Smooth muscle cell (in vitro differentiated cells): Measurements from ENCODE around the gene ZNF83. TPM values are rescaled to one million over a fixed set of nuclear protein-coding genes. Genes with fewer than 3 reads are reported as not detected.

Experiments used
- DNase-seq: peaks from one replicate; lab custom pipeline; 2025; ENCODE audit not compliant: unreplicated experiment; lab: John Stamatoyannopoulos, UW
- H2AFZ ChIP-seq: fragments of 200-600 bp; sonication (generic); 2 replicates; pipeline ENCODE4 v1.6.0; 2016; ENCODE audit warnings: antibody characterized with exemption, low read depth, mild to moderate bottlenecking
- H3F3A ChIP-seq: fragments of 200-600 bp; sonication (generic); 2 replicates; pipeline ENCODE4 v1.6.0; 2017; ENCODE audit warnings: antibody characterized with exemption, low read depth
- H3K27ac ChIP-seq: fragments of 200-600 bp; sonication (generic); 2 replicates; pipeline ENCODE4 v1.5.1; 2016; ENCODE audit warnings: low read depth, mild to moderate bottlenecking
- H3K27me3 ChIP-seq: fragments of 200-600 bp; sonication (generic); 2 replicates; pipeline ENCODE4 v1.6.1; 2016; ENCODE audit warnings: low read depth, mild to moderate bottlenecking
- H3K36me3 ChIP-seq: fragments of 200-600 bp; sonication (generic); 2 replicates; pipeline ENCODE4 v1.5.1; 2016; ENCODE audit warnings: low read depth
- H3K4me1 ChIP-seq: fragments of 200-600 bp; sonication (generic); 2 replicates; pipeline ENCODE4 v1.5.1; 2016; ENCODE audit warnings: low read depth
- H3K4me2 ChIP-seq: fragments of 200-600 bp; sonication (generic); 2 replicates; pipeline ENCODE4 v1.6.0; 2016; ENCODE audit warnings: mild to moderate bottlenecking
- H3K4me3 ChIP-seq: fragments of 200-600 bp; sonication (generic); 2 replicates; pipeline ENCODE4 v1.5.1; 2016; ENCODE audit warnings: mild to moderate bottlenecking
- H3K79me2 ChIP-seq: fragments of 200-600 bp; sonication (generic); 2 replicates; pipeline ENCODE4 v1.6.0; 2016; ENCODE audit warnings: low read depth, mild to moderate bottlenecking
- H3K9ac ChIP-seq: fragments of 200-600 bp; sonication (generic); 2 replicates; pipeline ENCODE4 v1.6.0; 2016; ENCODE audit warnings: low read depth
- H3K9me3 ChIP-seq: fragments of 200-600 bp; sonication (generic); replicated peaks from 2 replicates; pipeline ENCODE4 v1.5.1; 2016; ENCODE audit warnings: low read depth
- H4K20me1 ChIP-seq: fragments of 200-600 bp; sonication (generic); 2 replicates; pipeline ENCODE4 v1.6.0; 2016; ENCODE audit warnings: low read depth
- CTCF ChIP-seq: fragments of 200-600 bp; sonication (generic); IDR thresholded peaks from 2 replicates; pipeline ENCODE4 v1.5.1; 2017; ENCODE audit warnings: borderline replicate concordance, mild to moderate bottlenecking, antibody characterized with exemption; ENCODE audit not compliant: insufficient read depth, poor library complexity, severe bottlenecking
- WGBS: methylation state at CpG from one replicate; pipeline ENCODE4 v1.1.7; 2016; ENCODE audit warnings: low lambda C conversion rate; 5-methylcytosine and 5-hydroxymethylcytosine counted together
- polyA plus RNA-seq: library from polyadenylated mRNA; unstranded; fragments of >200 nt; fragmentation: Nextera tagmentation; extraction: Ambion mirVana; gene quantifications from 2 replicates; pipeline ENCODE4 v1.2.1, GENCODE V29; 2016
- total RNA-seq: library from RNA; depleted of rRNA; stranded (reverse); fragments of >200 nt; gene quantifications from 2 replicates; pipeline ENCODE4 v1.2.3, GENCODE V29; 2014

The ZNF83 gene
- total and polyA plus RNA-seq, 2 experiments from 2014 or later, result 20.6 to 60.0 TPM

- WGBS, result 88% methylated on average over 14 of the region's 14 CpGs
- no peak overlapping the region for H2AFZ ChIP-seq
- no peak for TF ChIP-seq CTCF
- H3K27ac ChIP-seq, result no peak overlapping the region
- peaks cover 7% of the 10 kb centered on the region for H4K20me1 ChIP-seq
- H3K27me3 ChIP-seq, result no peaks in the 10 kb centered on the region
- peaks cover 20% of the 10 kb centered on the region for H3K79me2 ChIP-seq
- no peaks in the 10 kb centered on the region for H3K9me3 ChIP-seq
- H3K9ac ChIP-seq, result no peak overlapping the region
- no peak overlapping the region for H3K4me3 ChIP-seq
- peaks cover 13% of the 10 kb centered on the region for H3K36me3 ChIP-seq
- no peak for DNase-seq
- no peak overlapping the region for H3K4me2 ChIP-seq
- no peaks in the 10 kb centered on the region for H3F3A ChIP-seq
- no peaks in the 10 kb centered on the region for H3K4me1 ChIP-seq
Measured at GRCh38 chr19:52659013-52659412, 20.9 kb upstream of the ZNF83 start.

DNA sequence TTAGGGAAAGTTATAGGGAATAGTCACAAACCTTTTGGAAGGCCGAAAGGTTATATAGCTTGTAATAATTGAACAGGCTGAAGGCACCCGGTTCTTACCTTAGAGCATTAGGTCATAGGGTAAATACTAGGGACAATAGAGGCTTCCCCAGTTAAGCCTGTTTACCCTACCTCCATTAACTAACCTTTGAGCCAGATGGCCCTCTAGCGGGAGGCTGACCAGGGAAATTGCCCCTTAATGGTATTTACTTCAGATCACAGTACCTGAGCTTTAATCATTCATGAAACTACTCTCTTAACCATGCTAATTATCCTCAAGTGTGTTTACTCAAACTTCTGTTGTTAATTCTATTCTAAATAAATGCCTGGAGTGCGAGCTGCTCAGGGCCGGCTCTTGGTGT, 20.4 kb upstream of the ZNF83 start:
- peaks cover 17% of the 10 kb centered on the region for H3K36me3 ChIP-seq
- TF ChIP-seq CTCF, result no peak
- WGBS, result 94% methylated on average over 5 of the region's 5 CpGs
- no peaks in the 10 kb centered on the region for H3K4me1 ChIP-seq
- no peak overlapping the region for H3K4me2 ChIP-seq
- no peaks in the 10 kb centered on the region for H3F3A ChIP-seq
- H4K20me1 ChIP-seq, result peaks cover 7% of the 10 kb centered on the region
- no peak overlapping the region for H2AFZ ChIP-seq
- no peak for DNase-seq
- peaks cover 16% of the 10 kb centered on the region for H3K79me2 ChIP-seq
- H3K9ac ChIP-seq, result no peak overlapping the region
- H3K27ac ChIP-seq, result no peak overlapping the region
- H3K9me3 ChIP-seq, result no peaks in the 10 kb centered on the region
- H3K27me3 ChIP-seq, result no peaks in the 10 kb centered on the region
- no peak overlapping the region for H3K4me3 ChIP-seq

DNA sequence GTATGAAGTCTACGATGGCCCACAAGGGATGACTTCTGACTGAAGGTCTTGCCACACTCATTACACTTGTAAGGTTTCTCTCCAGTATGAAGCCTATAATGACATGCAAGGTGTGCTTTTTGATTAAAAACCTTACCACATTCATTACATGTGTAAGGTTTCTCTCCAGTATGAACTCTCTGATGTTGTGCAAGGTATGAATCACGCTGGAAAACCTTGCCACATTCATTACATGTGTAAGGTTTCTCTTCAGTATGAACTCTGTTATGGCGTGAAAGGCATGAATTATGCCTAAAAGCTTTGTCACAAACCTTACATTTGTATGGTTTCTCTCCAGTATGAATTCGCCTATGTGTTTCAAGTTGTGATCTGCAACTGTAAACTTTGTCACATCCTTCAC, 15.0 kb upstream of the ZNF83 start:
- TF ChIP-seq CTCF, result no peak
- Histone ChIP-seq H3K9me3 (no peaks in the 10 kb centered on the region), H3K4me1 (peaks cover under 1% of the 10 kb centered on the region), H3K4me3 (no peak overlapping the region), H3K27me3 (no peaks in the 10 kb centered on the region), H4K20me1 (peaks cover under 1% of the 10 kb centered on the region), H3K36me3 (peaks cover 12% of the 10 kb centered on the region), H2AFZ (no peak overlapping the region), H3F3A (peaks cover 12% of the 10 kb centered on the region), H3K4me2 (no peak overlapping the region), H3K79me2 (peaks cover 9% of the 10 kb centered on the region), H3K27ac (no peak overlapping the region), H3K9ac (no peak overlapping the region)
- DNase-seq, result no peak
- 97% methylated on average over 4 of the region's 4 CpGs for WGBS

DNA sequence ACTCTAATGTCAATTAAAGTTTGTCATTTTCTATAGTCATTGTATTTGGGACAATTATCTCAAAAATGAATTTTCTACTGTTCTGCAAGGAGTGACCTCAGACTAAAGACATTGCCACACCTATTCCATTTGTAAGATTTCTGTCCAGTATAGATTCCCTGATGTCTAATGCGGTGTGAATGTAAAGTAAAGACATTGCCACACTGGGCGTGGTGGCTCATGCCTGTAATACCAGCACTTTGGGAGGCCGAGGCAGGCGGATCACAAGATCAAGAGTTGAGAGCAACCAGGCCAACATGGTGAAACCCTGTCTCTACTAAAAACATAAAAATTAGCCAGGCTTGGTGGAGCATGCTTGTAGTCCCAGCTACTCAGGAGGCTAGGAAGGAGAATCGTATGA, 13.8 kb upstream of the ZNF83 start:
- no peak overlapping the region for H3K27ac ChIP-seq
- no peak overlapping the region for H3K4me3 ChIP-seq
- peaks cover 12% of the 10 kb centered on the region for H3K36me3 ChIP-seq
- no peak for TF ChIP-seq CTCF
- WGBS, result 97% methylated on average over 5 of the region's 5 CpGs
- H3K4me1 ChIP-seq, result peaks cover 7% of the 10 kb centered on the region
- no peak overlapping the region for H3K9ac ChIP-seq
- H4K20me1 ChIP-seq, result no peaks in the 10 kb centered on the region
- no peak overlapping the region for H3K4me2 ChIP-seq
- no peaks in the 10 kb centered on the region for H3K27me3 ChIP-seq
- no peaks in the 10 kb centered on the region for H3K9me3 ChIP-seq
- H2AFZ ChIP-seq, result no peak overlapping the region
- peaks cover 20% of the 10 kb centered on the region for H3F3A ChIP-seq
- no peak for DNase-seq
- peaks cover under 1% of the 10 kb centered on the region for H3K79me2 ChIP-seq
